PFSK-1 (cell line): ENCODE data around the gene THSD7B.

Source experiments
- REST ChIP-seq, 2 experiments: IDR thresholded peaks; 2 replicates each; pipeline versions ENCODE4 v1.6.1 to v1.8.0; 2011 to 2012; ENCODE audit warnings: low read depth in 2 of 2, low read length in 2 of 2, control low read depth in 1 of 2, inconsistent platforms in 1 of 2, mild to moderate bottlenecking in 1 of 2, moderate library complexity in 1 of 2; ENCODE audit not compliant: insufficient read depth in 1 of 2
- TAF1 ChIP-seq: IDR thresholded peaks from 2 replicates; pipeline ENCODE4 v1.6.1; 2012; ENCODE audit warnings: low read length, control low read depth, borderline replicate concordance; ENCODE audit not compliant: insufficient read depth

- TF ChIP-seq TAF1 (no peak), REST (IDR thresholded peaks at IDR 0.05; ENCODE audit: insufficient read depth in 1 of 2, low read depth in 2 of 2, low read length in 2 of 2) (no peak)
These were observed 257.9 kb downstream of the THSD7B start for GRCh38 chr2:137023205-137023604.
